Measurements from ENCODE around the gene RNF25. TPM values are rescaled to one million over a fixed set of nuclear protein-coding genes. Genes with fewer than 3 reads are reported as not detected.

RNF25 gene
- total and polyA plus RNA-seq, 2 of the 4 experiments (the other 2 are of a cell fraction), result 56.5 to 78.1 TPM

- Histone ChIP-seq H3K4me3 (ENCODE audit: insufficient read depth, low read depth, low read length) (no peak overlapping the region), H3K9me3 (ENCODE audit: control insufficient read depth, insufficient read depth, low read length) (no peaks in the 10 kb centered on the region), H2BK20ac (ENCODE audit: low read depth, low read length) (no peak overlapping the region), H4K91ac (ENCODE audit: insufficient read depth, low read depth, low read length) (no peak overlapping the region), H3K27me3 (ENCODE audit: control insufficient read depth, insufficient read depth, low read length) (no peaks in the 10 kb centered on the region), H2BK15ac (ENCODE audit: low read depth, low read length) (no peak overlapping the region), H2AK9ac (replicated peaks; ENCODE audit: low read depth, low read length, poor library complexity) (no peak overlapping the region), H3K9ac (ENCODE audit: low read depth, low read length) (no peak overlapping the region), H3K18ac (ENCODE audit: low read depth, low read length) (no peak overlapping the region), H3K36me3 (ENCODE audit: control insufficient read depth, insufficient read depth, low read length) (peaks cover 24% of the 10 kb centered on the region), H2BK120ac (ENCODE audit: low read depth, low read length) (no peak overlapping the region), H3K4me2 (ENCODE audit: low read depth, low read length) (no peak overlapping the region), H4K8ac (ENCODE audit: low read depth in 2 of 2, low read length in 2 of 2) (no peak overlapping the region), H3K4me1 (ENCODE audit: control insufficient read depth, insufficient read depth, low read length) (no peaks in the 10 kb centered on the region), H3K9me1 (ENCODE audit: insufficient read depth, low read length) (no peaks in the 10 kb centered on the region), H3K56ac (ENCODE audit: extremely low read depth, insufficient read depth, low read length) (no peak overlapping the region), H3K23ac (ENCODE audit: low read depth, low read length) (no peak overlapping the region), H3K27ac (ENCODE audit: insufficient read depth, low read length) (no peak overlapping the region), H2BK5ac (ENCODE audit: low read depth, low read length, poor library complexity, severe bottlenecking) (no peak overlapping the region), H3K4ac (ENCODE audit: low read depth, low read length) (no peak overlapping the region), H2AK5ac (ENCODE audit: low read depth, low read length) (no peak overlapping the region), H3K14ac (replicated peaks; ENCODE audit: low read depth, low read length) (no peak overlapping the region), H4K5ac (ENCODE audit: low read depth, low read length) (no peak overlapping the region), H2AFZ (replicated peaks; ENCODE audit: low read length, poor library complexity) (no peak overlapping the region), H4K20me1 (ENCODE audit: insufficient read depth, low read length) (no peaks in the 10 kb centered on the region), H3K79me1 (ENCODE audit: low read depth in 1 of 2, low read length in 2 of 2) (no peaks in the 10 kb centered on the region)
- POLR2A ChIA-PET (ENCODE audit: unreplicated experiment), result no interaction called here
- dilution Hi-C loops (cut with HindIII; ENCODE audit: low sequenced_read_pairs, unreplicated experiment), result no loop called here
- in situ Hi-C loops (cut with MboI; ENCODE audit: low sequenced_read_pairs), result no loop called here
- no TSS peak for BruUV-seq (replicated peaks)
- ATAC-seq (ENCODE audit: low read depth) (no peak), DNase-seq (no peak)
- CTCF ChIA-PET, result interaction anchor here (1.0 kb wide), 1 partner anchor 14 kb away, joined by 4 read pairs; no protein-coding TSS in a partner anchor
- intact Hi-C loops (cut with micrococcal nuclease), result no loop called here
- no peak for TF ChIP-seq BHLHE40 (IDR thresholded peaks at IDR 0.05; ENCODE audit: low read depth, low read length)
- TF ChIP-seq MXI1 (IDR thresholded peaks at IDR 0.05; ENCODE audit: borderline replicate concordance, low read depth, low read length), result no peak
- TF ChIP-seq POLR2A (IDR thresholded peaks at IDR 0.05; ENCODE audit: low read depth, low read length), result no peak
- TF ChIP-seq MAFK (IDR thresholded peaks at IDR 0.05; ENCODE audit: low read depth, low read length), result no peak
- WGBS, 2 experiments (ENCODE audit: extremely low coverage in 2 of 2, insufficient read length in 1 of 2), result no CpG with 5 or more reads among the region's 2 CpGs
Observed at GRCh38 chr2:218701806-218702205, 30.0 kb upstream of the RNF25 start.
